ELR (cell line): ENCODE results near the gene HOXB5.

Experiments used
- DNase-seq: peaks from one replicate; pipeline ENCODE4 v3.0.0-alpha.2; 2015; ENCODE audit warnings: low read depth

The HOXB5 gene

GRCh38 chr17:48593126-48593829, at the start of gene HOXB5:
Gene HOXB5 (minus strand): TSS chr17:48593779. CDS start chr17:48593682, 97 bp downstream.
- no peak for DNase-seq

DNA sequence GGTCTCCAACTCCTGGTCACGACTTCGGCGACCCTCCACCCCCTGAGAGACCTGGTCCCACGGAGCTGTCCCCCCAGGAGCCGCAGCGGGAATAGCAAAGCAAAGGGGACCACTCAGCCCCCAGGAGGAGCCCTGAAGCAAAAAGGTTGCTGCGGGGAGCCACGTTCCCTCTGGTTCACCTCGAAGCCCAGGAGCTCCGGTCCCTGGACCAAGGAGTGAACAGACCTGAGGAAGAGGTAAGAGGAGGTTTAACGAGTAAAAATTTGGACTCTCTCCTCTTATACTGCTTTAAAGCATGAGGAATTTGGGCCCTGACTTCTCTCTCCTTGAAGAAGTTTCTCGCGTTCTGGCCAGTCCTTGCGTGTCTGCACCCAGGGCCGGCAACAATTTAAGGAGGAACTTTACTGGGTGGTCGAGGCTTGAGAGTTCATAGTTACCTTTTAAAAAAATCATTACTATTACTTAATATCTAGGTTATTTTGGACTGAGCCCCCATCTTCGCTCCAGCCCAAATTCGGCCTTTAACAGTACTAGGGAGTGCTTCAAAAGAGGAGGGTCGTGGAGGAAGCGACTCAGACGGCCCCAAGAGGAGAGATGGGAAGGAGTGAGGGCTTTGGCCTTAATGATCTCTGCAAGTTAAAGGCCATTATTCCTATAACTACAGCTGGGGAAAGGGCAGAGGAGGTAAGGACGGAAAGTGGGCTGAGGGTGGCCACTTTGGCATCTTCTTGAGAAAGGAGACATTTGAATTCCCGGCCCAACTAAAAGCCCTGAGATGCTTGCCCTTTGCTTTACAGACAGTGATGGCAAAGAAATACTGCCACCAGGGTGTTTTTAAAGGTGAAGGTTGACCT, 49.5 kb upstream of the HOXB5 start:
- no peak for DNase-seq

- DNase-seq: no peak
Observed at GRCh38 chr17:48642059-48642842, 48.7 kb upstream of the HOXB5 start.

DNA sequence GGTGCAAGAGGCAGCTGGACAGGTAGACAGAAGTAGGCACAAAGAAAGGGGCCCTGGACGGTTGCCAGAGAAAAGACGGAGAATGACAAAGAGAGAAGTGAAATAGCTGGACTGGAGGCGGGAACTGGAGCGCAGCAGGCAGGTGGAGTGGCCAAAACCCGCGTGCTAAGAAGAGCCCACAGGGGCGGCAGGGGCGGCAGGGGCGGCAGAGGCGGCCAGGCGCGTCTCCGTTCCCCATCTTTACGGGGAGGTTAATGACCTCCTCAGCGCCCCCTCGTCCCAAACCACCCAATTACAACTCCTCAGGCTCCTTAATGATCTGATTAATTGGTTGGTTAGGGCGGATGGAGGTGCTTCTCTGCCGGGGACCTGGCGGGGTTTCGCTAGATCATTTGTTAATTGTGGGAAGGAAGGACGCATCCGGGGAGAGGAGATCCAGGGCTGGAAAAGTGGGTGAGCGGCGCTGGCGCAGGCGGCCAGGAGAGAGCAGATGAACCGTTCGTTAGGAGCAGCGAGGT, 48.0 kb upstream of the HOXB5 start:
- DNase-seq: no peak

- DNase-seq: no peak
Observed at GRCh38 chr17:48640858-48641180, 47.2 kb upstream of the HOXB5 start.

- DNase-seq: no peak
Observed at GRCh38 chr17:48639982-48640857, 46.6 kb upstream of the HOXB5 start.

DNA sequence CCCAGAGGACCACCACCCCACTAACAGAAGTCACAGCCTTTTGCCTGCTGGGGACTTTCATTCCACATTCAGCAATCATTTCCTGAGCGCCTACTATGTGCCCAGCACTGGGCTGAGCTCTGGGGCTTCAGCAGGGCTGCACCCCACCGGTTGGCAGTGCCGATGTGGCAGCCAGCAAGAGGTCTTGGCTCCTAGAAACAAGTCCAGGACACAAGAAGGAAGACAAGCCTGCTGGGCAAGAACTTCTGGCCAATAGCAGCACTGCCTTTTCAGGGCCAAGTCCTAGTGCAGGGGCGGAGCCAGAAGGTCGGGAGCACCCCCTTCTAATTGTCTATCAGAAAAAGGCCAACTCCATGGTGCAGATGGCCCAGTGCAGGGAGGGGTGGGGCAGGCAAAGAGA, 45.6 kb upstream of the HOXB5 start:
- no peak for DNase-seq

GRCh38 chr17:48637323-48638260, 44.0 kb upstream of the HOXB5 start:
- peak; percentile 88 for DNase-seq

DNA sequence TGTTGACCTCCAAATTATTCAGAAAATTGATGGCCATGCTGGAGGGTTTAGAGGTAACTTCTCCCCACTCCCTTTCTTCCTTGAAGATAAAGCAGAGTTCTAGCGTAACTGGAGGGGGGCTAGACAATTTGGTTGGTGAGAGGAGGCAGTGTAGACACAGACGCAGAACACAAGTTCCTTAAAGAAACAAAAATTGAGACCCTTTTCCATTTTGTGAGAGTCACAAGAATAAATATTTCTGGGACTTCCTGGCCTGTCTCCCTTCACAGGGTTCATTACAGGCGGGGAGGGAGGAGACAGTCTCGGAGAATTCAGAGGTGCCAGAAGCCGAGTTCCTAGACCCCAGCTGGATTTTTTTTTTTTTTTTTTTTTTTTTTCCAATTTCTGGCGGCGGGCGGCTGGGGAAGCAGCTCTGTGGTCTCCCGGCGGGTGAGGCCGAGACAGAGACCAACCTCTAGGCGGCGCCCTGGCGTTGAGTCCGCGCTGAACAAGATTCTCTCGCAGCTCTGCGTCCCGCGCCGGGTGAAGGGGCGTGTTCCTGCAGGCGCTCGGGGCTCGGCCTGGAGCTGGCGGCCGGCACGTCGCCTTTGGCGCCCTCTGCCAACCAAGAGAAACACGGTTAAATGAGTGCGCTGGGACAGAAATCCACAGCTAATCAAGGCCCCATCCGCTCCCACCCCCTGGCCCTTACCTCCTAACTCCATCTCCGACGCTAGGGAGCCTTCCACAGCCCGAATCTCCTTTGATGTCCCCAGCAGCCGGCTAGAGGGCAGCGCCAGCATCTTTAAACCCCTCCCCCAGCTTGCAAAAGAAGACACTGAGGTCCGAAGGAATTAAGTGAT, 42.8 kb upstream of the HOXB5 start:
- peak; percentile 88 for DNase-seq

GRCh38 chr17:48634493-48635208, 41.1 kb upstream of the HOXB5 start:
- no peak for DNase-seq

GRCh38 chr17:48633266-48633677, 39.7 kb upstream of the HOXB5 start:
- DNase-seq: no peak

GRCh38 chr17:48632579-48633265, 39.1 kb upstream of the HOXB5 start:
- no peak for DNase-seq

DNA sequence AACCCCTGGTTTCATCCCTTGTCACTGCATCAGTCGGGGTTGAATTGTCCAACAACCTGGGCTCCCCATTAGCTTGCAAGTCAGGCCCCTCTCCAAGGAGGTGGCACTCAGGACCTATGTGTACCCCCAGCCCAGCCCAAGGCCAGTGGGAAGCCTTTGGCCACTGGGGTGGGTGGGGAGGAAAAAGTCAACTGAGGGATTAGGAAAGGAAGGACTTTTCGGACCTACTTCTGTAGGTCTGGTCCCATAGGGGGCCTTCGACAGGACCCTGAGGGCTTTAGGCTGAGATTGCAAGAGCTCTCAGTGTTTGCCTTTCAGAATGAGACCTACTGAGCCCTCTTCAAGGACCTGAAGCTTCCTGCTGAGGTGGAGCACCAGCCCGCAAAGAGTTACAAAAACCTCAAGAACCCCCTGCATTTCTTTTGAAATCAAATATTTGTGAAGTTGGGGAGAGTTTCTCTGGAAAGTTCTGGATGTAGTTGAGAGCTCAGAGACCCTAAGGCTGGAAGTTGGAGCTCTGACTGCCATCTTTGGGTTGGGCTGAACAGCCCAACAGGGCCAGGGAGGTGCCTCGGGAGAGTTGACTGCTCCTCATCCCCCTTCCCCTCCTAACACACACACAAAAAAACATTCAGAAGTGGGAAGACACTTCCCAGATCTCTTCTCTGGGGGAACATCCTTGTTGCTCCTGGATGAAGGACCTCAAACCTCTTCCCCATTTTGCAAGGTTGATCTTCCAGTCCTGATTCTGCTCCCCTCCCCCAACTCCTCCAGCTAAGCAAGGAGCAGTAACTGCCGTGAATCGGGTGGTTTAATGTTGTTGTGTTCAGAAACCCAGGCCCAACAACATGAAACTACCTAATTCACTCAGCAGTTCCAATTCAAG, 38.4 kb upstream of the HOXB5 start:
- DNase-seq: no peak

DNA sequence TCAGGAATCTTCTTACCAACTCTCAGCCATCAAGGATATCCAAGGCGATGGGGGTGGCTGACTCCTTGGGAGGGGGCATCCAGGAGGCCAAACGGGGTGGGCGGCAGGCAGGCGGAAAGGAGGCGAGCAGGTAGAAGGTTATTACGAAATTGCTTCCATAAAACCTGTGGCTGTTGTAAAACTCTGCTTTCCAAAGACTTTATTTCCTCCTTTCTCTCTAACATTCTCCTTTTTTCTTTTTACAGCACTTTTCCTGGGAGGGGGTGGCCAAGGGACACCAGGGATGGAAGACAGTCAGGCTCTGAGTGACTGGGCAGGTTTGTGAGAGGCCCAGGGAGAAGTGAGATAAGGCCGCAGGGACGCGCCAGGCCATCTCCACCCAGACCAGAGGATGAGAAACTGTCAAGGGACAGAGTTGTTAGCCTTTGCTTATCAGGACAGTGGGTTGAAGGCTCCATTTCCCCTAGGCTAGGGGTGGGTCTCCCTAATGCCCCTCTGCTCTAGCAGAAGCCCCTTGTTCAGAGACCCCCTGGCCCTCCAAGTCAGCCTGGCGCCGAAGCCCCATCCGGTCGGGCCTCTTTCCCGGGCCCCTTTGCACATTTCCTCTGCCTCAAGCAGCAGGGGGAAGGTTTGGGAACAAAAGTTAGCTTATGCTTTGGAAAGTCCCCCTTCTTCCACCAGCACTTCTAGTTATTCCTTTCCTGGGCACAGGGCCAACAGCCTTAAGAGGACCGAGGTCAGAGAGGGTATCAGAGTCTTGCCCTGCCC, 37.5 kb upstream of the HOXB5 start:
- DNase-seq: no peak

- DNase-seq: no peak
Observed at GRCh38 chr17:48630009-48630924, 36.7 kb upstream of the HOXB5 start.
